ENCODE data around the gene ZNF443.
"Not testable (repeated sequence)": the region's sequence is repeated elsewhere in the genome, so short reads cannot be mapped to it uniquely, and the experiment has no call there.

ZNF443 gene

DNA sequence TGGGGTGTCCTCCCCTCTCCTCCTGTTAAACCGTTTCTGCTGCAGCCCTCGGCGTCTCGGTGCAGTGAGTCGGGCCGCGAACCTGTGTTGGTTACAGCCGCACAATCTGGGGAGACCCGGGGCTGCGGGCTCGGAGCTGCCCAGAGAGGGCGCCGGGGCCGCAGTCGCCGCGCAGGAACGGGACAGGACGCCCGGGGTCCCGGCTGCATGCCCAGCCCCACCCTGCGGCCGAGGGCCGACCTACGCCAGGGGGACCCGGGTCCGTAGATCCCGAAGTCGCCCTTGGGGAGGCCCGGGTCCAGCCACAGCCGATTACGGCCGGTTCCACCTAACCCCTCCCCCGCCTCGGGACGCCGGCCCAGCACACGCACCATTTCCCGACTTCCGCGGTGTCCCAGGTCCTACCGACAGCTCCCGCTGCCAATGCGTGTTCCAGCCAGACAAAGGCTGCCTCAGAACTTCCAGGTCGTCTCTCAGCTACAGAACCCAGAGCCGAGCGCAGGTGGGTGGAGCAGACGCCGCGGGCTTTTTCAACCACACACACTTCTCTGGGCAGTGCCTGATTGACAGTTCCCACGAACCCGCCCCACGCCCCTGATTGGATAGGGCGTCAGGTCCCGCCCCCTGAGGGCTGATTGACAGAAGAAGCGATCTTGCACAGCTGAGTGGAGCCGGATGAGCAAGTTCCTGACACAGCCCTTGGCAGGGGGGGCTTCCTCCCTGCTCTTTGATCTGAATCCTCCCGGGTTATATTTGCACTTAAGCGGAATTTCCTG lies at the start of gene ZNF443:
ZNF443 (minus strand) TSS at position 481 of the 776 bp plus-strand sequence; CDS start at position 374, 107 bp downstream.
- DNase-seq (ENCODE audit: low read depth in 4 of 4, low spot score in 1 of 4): peak; percentile 93 to 98 (median 97)

DNA sequence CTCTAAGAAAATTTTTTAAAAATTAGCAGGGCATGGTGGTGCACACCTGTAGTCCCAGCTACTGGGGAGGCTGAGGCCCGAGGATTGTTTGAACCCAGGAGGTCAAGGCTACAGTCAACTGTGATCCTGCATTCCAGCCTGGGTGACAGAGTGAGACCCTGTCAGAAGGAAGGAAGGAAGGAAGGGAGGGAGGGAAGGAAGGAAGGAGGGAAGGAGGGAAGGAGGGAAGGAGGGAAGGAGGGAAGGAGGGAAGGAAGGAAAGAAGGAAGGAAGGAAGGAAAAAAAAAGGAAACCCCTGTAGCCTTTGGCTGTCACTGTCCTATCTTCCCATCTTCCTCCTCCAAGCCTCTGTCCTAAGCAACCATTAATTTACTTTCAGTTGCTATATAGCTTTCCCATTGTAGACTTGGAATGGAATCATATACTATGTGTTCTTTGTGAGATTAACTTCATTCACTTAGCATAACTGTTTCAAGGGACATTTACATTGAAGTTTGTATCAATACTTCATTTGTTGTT lies 45.5 kb upstream of the ZNF443 start:
- DNase-seq (ENCODE audit: low read depth in 4 of 4, low spot score in 1 of 4): not testable (repeated sequence)

DNA sequence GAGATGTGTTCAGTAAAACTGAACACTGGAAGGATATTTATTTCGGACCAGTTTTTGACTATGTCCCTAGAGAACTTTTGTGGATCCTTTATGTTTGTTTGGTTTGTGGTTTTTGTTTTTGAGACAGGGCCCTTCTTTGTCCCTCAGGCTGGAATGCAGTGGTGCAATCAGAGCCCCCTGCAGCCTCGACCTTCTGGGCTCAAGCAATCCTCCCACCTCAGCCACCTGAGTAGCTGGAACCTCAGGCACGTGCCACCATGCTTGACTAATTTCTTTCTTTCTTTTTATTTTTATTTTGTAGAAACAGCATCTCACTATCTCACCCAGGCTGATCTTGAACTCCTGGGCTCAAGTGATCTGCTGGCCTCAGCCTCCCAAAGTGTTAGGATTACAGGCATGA lies 44.8 kb upstream of the ZNF443 start:
- DNase-seq (ENCODE audit: low read depth in 4 of 4, low spot score in 1 of 4): no peak

DNA sequence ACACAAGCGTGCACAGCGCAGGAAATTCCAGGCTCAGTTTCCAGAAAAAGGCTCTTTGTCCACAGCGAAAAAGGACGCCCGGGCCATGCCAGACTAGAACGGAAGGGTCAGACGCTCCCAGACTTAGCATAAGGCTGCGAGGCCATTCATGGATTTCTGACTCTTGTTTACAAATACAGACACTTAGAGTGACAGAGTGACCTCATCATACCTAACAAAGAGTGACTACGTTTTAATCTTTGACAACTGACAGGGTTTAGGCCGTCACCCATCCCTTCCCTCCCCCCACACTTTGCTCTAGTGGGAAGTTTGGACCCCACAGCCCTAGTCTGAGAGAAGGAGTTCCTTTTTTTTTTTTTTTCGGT lies 44.2 kb upstream of the ZNF443 start:
- no peak for DNase-seq (ENCODE audit: low read depth in 4 of 4, low spot score in 1 of 4)

DNA sequence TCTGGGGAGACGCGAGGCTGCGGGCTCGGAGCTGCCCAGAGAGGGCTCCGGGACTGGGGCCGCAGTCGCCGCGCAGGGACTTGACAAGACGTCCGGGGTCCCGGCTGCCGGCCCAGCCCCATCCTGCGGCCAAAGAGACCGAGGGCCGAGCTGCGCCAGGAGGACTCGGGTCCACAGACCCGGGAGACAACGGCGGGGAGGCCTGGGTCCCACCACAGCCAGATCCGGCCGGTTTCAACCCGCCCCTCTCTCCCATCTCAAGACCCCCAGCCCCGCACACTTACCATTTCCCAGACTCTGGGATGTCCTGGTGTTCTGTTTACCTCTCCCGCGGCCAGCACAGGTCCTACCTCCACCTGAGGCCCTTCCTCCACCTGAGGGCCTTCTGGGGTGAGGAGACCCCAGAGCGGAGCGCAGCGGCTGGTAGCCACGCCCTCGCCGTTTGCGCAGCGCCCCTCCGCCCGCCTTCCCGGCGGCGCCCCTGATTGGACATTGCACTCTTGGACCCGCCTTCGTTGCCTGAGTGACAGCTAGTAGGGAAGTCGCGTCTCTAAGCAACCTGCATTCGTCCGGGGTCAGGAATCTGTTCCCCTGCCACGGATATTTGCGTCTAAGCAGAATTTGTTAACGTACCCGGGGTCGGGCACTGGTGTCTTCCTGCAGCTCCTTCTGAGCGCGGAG lies 43.7 kb upstream of the ZNF443 start, which contains the start of gene ZNF709:
ZNF709 (minus strand) TSS at position 446 of the 681 bp plus-strand sequence; CDS start at position 287, 159 bp downstream.
- peak; percentile 72 to 88 (median 84) for DNase-seq (ENCODE audit: low read depth in 4 of 4, low spot score in 1 of 4)

DNA sequence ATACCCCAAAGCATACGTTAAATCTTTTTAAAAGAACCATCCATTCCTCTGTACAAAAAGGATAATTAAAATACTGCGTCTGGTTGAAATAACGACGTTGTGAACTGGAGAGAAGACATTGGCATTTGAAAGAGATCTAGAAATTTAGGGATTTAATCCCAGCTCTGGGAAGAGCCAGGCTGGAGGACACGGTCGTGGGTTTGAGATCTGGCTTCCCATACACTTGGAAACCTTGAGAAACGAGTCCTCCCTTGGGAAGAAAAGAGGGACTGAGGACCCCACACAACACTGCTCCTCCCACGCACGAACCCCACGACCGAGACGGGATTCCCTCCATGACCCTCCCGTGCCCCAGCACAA lies 43.2 kb upstream of the ZNF443 start:
- no peak for DNase-seq (ENCODE audit: low read depth in 4 of 4, low spot score in 1 of 4)

DNA sequence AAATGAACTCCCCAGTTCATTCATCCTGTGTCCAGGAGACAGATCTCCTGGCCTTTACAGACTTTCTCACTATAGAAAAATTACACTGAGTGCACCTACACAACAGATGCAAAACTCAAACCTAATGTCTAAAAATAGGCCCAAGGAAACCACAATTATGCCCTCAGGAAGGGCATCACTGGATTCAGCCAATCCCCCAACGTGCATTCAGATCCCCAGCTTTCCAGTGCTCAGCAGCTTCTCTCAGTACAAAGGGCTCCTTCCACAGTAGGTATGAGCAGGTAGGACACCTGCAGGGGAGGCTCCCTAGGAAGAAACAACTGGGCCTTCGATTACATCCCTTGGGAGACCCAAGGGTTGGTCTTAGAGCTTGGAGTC lies 41.7 kb upstream of the ZNF443 start:
- DNase-seq (ENCODE audit: low read depth in 4 of 4, low spot score in 1 of 4): no peak

DNA sequence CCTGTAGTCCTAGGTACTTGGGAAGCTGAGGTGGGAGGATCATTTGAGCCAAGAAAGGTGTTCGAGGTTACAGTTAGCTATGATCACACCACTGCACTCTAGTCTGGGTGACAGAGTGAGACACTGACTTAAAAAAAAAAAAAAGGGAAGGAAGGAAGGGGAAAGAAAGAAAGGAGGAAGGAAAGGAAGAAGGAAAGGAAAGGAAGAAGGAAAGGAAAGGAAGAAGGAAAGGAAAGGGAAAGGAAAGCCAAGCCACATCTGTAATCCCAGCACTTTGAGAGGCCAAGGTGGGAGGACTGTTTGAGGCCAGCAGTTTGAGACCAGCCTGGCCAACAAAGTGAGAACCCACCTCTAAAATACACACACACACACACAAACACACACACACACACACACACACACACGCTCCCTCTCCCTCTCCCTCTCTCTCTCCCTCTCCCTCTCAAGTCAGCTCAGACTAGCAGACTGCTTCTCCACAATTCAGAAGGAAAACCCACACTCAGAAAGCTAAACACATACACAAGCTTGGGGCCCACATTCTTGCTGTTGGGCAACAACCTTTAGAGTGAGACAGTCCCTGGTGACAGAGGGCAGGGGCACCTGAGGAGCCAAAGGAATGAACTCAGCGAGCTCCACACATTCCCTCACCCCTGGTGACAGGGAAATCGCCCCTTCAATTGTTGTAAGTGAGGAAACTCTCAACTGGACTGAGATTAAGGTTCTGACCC lies 41.1 kb upstream of the ZNF443 start:
- no peak for DNase-seq (ENCODE audit: low read depth in 4 of 4, low spot score in 1 of 4)

DNA sequence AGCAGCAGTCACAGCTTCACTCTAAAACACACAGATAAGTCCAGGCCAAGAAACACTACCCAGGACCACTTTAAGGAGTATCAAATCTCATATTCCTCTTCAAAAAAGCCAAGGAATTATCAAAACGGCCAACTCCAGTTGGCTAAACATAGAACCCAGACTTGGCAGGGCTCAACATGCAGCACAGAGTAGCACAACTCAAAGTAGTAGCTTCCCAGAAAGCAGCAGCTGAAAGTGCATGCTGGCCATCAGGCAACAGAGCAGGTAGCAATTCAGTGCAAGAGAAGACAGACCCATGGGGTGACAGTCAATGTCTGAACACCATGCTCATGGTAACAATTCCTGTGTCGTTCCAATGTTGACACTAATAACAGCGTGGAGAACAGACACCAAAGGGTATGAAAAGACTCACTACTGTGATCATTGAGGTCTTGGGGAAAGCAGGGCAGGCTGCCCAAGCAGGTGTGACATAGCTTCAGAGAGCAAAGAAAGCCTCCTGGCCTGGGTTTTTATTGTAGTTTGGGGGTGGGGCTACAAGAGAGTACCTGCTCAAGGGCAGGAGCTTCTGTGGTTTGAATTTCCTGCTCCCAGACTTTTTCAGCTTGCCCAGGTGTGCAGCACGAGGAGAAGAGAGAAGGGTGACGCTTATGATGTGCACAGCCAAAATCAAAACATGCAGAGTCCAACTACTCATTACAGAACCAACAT lies 37.6 kb upstream of the ZNF443 start:
- no peak for DNase-seq (ENCODE audit: low read depth in 4 of 4, low spot score in 1 of 4)

DNA sequence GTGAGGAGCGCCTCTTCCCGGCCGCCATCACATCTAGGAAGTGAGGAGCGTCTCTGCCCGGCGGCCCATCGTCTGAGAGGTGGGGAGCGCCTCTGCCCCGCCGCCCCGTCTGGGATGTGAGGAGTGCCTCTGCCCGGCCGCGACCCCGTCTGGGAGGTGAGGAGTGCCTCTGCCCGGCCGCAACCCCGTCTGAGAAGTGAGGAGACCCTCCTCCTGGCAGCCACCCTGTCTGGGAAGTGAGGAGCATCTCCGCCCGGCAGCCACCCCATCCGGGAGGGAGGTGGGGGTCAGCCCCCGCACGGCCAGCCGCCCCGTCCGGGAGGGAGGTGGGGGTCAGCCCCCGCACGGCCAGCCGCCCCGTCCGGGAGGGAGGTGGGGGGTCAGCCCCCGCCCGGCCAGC lies 26.8 kb upstream of the ZNF443 start:
- not testable (repeated sequence) for DNase-seq (ENCODE audit: low read depth in 4 of 4, low spot score in 1 of 4)

DNA sequence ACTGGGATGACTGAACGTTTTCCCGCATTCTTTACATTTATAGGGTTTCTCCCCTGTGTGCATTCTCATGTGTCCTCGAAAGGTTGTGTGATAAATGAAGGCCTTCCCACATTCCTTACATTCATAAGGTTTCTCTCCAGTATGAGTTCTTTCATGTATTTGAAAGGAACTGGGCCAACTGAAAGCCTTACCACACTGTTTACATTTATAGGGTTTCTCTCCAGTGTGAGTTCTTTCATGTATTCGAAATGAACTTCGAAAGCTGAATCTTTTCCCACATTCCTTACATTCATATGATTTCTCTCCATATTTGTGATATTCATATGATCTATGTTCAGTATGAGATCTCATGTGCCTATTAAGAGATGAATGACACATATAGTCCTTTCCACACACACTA lies 24.4 kb upstream of the ZNF443 start:
- DNase-seq (ENCODE audit: low read depth in 4 of 4, low spot score in 1 of 4): no peak

DNA sequence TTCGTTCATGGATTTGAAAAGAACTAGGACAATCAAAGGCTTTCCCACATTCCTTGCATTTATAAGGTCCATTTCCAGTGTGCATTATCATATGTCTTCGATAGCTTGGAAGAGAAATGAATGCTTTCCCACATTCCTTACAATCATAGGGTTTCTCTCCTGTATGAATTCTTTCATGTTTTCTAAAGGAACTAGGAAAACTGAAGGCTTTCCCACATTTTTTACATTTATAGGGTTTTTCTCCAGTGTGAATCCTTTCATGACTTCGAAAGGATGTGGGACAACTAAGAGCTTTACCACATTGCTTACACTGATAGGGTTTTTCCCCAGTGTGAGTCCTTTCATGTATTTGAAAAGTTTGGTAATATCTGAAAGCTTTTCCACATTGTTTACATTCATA lies 23.9 kb upstream of the ZNF443 start:
- no peak for DNase-seq (ENCODE audit: low read depth in 4 of 4, low spot score in 1 of 4)

DNA sequence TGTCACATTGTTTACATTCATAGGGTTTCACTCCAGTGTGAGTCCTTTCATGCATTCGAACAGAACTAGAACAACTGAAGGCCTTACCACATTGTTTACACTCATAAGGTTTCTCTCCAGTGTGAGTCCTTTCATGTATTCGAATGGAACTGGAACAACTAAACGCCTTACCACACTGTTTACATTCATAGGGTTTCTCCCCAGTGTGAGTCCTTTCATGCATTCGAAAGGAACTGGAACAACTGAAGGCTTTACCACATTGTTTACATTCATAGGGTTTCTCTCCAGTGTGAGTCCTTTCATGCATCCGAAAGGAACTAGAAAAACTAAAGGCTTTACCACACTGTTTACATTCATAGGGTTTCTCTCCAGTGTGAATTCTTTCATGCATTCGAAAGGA lies 23.3 kb upstream of the ZNF443 start:
- DNase-seq (ENCODE audit: low read depth in 4 of 4, low spot score in 1 of 4): not testable (repeated sequence)

DNA sequence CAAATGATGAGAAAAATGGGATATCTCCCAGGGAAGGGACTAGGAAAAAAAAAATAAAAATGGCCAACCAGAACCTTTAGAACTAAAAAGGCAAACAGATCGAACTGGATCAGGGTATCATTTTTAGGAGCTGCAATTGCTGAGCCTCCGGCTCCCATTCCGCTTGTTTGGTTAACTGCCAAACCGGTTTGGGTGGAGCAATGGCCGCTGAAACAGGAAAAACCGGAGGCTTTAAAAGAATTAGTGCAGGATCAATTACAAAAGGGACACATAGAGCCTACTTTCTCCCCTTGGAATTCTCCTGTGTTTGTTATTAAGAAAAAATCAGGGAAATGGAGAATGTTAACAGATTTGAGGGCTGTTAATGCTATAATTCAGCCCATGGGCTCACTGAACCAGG lies 12.7 kb upstream of the ZNF443 start:
- DNase-seq (ENCODE audit: low read depth in 4 of 4, low spot score in 1 of 4): no peak

DNA sequence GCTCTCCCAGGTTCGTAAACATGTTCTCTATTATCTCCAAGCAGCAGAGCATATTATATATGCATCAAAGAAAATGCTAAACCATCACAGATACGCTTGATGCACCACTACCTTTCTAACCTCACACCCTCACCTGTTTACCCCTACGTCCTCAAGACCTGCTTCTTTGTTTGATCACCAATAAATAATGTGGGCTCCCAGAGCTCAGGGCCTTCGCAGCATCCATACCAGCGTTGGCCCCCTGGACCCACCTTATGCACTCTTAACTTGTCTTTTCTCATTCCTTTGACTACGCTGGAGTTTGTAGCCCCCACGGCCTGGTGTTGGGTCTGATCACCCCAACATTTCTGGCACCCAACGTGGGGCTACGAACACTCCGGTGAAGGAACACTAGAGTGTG lies 10.0 kb upstream of the ZNF443 start:
- DNase-seq (ENCODE audit: low read depth in 4 of 4, low spot score in 1 of 4): no peak

DNA sequence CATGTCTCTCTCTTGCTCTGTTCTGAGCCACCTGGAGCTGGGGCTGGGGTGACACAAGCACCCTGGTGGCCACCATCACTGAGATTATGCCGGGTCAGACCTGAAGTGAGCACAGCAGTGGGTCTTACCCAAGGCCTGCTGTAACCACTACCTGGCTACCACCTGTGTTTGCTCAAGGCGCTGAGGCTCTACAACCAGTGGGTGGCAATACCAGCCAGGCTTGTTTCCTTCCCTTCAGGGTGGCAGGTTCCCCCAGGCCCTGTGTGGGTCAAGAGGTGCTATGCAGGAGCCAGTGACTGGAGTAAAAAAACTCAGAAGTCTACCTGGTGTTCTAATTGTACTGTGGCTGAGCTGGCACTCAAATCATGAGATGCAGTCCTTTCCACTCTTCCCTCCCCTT lies 8.0 kb upstream of the ZNF443 start:
- no peak for DNase-seq (ENCODE audit: low read depth in 4 of 4, low spot score in 1 of 4)

DNA sequence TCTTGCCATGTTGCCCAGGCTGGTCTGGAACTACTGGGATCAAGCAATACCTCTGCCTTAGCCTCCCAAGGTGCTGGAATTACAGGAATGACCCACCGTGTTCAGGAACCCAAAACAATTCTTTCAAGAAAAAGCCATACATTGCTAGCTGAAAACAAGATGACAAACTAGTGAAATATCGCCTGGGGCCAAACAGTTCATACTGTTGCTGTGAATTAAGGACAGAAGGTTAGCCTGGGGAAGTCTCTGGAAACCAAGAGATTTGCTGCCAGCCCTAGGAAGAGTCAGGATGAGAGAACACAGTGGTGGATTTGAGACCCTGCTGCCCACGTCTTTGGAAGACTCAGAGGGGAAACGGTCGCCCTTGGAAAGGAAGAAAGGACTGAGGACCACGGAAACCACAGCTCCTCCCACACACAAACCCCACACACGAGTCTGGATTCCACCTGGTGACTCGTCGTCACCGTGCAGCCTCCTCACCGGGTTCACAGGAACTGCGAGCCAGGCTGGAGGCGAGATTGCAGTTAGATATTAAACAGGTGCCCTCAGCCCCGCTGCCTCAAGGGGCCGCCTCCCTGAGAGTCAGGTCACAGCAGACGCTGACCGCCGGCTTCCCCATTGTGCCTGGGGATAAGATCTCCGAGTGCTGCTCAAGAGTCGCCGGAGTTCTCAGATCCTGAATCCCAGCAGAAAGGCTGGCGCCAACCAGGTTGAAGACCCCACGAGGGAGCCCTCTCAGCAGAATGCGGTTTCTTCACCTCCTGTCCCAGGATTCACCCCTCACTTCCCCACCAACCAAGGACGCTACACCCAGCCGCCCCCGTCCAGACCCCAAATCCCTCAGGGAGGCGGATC lies 908 bp downstream of the ZNF443 start:
- DNase-seq (ENCODE audit: low read depth in 4 of 4, low spot score in 1 of 4): peak in 2 of 4 experiments; percentile 12 to 49

DNA sequence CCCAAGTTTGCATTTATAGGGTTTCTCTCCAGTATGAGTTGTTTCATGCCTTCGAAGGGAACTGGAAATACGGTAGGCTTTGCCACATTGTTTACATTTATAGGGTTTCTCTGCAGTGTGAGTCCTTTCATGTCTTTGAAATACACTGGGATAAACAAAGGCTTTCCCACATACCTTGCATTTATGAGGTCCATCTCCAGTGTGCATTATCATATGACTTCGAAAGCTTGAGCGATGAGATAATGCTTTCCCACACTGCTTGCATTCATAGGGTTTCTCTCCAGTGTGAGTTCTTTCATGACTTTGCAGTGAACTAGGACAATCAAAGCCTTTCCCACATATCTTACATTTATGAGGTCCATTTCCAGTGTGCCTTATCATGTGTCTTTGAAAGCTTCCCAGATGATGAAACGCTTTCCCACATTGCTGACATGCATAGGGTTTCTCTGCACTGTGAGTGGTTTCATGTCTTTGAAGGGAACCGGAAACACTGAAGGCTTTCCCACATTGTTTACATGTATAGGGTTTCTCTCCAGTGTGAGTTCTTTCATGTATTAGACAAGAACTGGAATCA lies 10.0 kb downstream of the ZNF443 start:
- not testable (repeated sequence) for DNase-seq (ENCODE audit: low read depth in 4 of 4, low spot score in 1 of 4)

DNA sequence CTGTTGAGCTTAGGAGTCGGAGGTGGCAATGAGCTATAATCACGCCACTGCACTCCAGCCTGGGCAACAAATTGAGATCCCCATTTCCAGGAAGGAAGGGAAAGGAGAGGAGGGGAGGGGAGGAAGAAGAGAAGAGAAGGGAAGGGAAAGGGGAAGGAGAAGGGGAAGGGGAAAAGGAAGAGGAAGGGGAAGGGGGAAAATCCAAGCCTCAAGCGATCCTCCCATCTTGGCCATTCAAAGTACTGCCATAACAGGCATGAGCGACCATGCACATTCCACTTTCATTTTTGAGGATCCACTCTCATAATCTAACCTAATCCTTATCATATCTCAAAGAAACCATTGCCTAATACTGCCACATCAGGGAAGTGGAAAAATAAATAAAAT lies 14.9 kb downstream of the ZNF443 start:
- DNase-seq (ENCODE audit: low read depth in 4 of 4, low spot score in 1 of 4): no peak
